CD4-positive, alpha-beta T cell treated with Interleukin-4 for 1 hour (primary cell): ENCODE results near the gene SOWAHC.
"Not testable (repeated sequence)": the region's sequence is repeated elsewhere in the genome, so short reads cannot be mapped to it uniquely, and the experiment has no call there.

ENCODE experiments used
- DNase-seq, 2 donors: peaks; one replicate each; pipeline ENCODE4 v3.0.0-alpha.2; 2020 to 2022

SOWAHC gene, protein sequence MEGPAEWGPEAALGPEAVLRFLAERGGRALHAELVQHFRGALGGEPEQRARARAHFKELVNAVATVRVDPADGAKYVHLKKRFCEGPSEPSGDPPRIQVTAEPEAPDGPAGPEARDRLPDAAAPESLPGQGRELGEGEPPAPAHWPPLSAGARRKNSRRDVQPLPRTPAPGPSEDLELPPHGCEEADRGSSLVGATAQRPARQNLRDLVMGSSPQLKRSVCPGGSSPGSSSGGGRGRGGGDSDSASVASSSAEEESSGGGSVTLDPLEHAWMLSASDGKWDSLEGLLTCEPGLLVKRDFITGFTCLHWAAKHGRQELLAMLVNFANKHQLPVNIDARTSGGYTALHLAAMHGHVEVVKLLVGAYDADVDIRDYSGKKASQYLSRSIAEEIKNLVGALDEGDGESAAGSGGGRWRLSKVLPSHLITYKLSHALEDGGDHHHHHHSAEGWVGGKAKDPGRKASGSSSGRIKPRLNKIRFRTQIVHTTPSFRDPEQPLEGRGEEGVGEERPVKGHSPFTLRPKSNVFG

DNA sequence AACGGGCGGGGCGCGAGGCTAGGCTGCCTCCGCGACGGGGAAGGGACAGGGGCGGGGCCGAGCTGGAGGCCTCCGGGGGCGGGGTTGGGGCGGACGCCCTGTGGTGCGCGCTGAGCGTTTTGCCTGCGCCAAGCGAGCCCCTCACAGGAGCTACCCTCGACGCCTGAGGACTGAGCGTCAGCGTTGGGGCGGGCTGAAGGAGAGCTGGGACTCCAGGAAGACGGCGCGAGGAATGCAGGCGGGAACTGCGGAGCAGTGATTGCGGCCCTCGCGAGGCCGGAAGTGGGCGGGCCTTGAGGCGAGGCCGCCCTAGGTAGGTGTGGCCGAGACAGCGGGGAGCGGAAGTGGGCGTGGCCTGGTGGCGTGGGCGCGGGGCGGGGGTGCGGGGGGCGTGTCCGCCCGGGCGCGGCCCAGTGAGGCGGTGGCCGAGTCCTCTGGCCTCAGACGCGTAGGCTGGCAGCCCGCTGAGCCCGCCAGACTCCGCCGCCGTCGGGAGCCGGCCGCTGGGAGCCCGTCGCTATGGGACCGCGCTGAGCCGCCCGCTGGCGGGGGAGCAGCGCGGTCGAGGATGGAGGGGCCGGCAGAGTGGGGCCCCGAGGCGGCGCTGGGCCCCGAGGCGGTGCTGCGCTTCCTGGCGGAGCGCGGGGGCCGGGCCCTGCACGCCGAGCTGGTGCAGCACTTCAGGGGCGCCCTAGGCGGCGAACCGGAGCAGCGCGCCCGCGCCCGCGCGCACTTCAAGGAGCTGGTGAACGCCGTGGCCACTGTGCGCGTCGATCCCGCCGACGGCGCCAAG is at the start of gene SOWAHC, which contains the start of gene SEPTIN10:
Gene SOWAHC (plus strand): TSS at position 443 of the 793 bp plus-strand sequence. CDS start 126 bp downstream, at position 569.
Gene SEPTIN10 (minus strand): TSS at position 45 of the 793 bp plus-strand sequence. CDS start 139 bp downstream, outside the sequence.
- peak; percentile 78 to 80 for DNase-seq

- no peak for DNase-seq
Measured at GRCh38 chr2:109575373-109575772, 38.8 kb upstream of the SOWAHC start.

DNA sequence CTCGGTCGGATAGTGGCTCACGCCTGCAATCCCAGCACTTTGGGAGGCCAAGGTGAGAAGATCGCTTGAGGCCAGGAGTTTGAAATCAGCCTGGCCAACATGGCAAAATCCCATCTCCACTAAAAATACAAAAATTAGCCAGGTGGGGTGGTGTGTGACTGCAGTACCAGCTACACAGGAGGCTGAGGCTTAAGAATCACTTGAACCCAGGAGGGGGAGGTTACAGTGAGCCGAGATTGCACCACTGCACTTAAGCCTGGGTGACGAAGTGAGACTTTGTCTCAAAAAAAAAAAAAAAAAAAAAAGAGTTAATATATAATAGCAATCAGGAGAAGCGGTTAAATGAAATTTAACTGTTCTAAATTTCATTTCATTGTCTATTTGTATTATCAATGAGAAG is 36.5 kb upstream of the SOWAHC start:
- DNase-seq, result not testable (repeated sequence)

DNA sequence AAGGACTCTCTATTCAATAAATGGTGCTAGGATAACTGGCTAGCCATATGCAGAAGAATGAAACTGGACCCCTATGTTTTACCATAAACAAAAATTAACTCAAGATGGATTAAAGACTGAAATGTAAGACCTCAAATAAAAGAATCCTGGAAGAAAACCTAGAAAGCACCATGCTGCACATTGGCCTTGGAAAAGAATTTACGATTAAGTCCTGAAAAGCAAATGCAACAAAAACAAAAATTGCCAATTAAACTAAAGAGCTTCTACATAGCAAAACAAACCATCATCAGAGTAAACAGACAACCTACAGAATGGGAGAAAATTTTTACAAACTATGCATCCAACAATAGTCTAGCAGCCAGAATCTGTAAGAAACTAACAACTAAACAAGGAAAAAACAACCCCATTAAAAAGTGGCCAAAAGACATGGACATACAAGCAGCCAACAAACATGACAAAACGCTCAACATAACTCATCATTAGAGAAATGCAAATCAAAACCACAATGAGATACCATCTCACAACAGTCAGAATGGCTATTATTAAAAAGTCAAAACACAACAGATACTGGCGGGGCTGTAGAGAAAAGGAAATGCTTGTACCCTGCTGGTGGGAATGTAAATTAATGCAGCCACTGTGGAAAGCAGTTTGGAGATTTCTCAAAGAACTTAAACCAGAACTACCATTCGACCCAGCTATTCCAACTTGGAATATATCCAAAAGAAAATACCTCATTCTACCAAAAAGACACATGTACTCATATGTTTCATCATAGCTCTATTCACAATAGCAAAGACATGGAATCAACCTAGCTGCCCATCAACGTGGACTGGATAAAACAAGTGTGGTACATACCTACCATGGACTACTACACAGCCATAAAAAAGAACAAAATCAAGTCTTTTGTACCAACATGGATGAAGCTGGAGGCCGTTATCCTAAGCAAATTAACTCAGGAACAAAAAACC is 31.0 kb upstream of the SOWAHC start:
- DNase-seq, result no peak

DNA sequence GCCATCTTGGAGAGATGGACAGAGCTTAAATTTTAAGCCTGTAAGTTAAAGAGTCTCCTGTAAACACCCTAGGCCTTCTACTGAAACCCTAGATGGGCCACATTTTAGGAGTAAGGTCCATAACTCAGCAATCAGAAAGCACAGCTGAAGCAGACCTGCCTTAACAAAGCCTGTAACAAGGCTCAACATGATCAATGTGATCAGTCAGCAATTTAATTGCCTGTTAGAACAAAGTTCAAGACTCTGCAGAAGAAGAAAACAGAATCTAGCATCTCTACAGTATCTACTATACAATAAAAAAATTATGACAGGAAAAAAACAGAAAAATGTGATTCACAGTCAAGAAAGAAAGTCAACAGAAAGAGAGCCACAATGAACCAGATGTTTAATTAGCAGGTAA is 27.5 kb upstream of the SOWAHC start:
- no peak for DNase-seq

DNA sequence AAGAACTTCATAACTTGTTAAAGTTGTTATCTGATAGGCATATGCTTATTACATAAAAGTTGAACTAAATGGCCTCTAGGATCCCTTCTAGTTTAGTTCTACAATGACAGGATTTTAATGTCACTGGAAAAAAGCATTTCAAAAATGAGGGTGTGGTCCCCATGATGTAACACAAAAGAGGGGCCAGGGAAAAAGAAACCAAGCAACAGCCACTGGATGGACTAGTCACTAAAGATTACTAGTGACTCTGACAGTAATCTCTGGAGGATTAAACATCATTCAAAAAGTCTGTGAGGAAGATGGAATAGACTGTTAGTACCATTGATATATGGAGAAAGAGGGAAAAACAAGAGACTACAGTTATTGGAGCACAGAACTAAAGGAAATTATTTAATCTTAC is 23.0 kb upstream of the SOWAHC start:
- DNase-seq, result no peak

DNA sequence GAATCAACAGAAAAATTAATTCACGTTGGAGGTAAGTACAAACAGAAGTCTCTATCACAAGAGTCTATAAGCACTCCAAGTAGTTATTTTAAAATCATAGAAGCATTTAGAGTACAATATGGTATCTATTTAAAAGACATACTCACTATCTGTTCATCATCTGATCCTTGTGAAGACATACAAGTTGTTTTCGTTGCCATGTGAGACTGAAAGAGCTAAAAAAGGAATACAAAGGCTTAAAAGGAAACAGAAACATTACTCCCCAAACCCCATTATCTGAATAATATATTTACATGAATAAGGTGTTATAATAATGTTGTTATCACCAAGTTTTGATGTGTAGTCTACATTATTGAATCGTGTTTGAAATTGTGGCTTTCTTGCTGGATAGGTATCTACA is 21.3 kb upstream of the SOWAHC start:
- no peak for DNase-seq

DNA sequence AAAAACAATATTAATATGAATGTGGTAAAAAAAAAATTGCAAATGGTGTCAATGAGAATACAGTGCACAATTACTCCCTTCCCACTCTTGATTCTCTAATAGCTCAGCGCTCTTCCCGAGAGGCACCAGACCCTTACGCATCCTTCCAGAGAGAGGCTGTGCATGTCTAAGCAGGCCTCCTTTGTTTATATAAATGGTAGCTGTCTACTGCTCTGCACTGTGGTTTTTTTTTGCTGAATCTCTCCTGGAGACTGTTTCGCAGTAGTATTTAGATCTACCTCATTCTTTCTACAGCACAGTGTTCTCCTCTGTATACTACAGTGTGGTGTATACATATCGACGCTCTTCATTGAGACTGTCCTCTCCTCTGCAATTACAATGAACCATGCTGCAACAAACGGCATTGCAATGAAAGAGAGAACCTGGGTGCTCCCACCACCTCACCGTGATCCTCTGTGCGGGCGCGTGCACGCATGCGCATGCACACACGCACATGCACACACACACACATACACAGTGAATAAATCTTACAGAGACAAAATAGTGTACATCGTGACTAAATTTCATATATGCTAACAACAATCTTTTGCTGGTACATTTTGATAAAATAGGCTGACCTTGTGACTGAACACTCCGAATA is 19.8 kb upstream of the SOWAHC start:
- no peak for DNase-seq

- no peak for DNase-seq
Measured at GRCh38 chr2:109595644-109596043, 18.5 kb upstream of the SOWAHC start.

DNA sequence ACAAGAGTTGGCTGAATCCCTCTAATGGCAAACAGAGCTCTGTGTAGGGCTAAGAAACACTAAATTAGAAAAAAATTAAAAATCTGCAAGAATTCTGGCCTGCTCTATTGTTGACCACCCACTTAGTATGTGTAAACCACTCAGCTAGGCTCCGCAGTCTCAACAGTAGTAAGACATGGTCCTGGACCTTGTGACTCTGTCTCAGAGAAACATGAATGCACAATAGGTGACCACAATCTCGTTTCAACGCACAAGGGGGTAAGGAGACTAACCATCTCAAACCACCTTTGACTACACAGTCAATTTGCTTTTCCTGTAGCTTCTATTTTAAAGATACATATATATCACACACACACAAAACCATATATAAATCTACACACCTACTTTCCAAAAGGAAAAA is 16.9 kb upstream of the SOWAHC start:
- no peak for DNase-seq

- no peak for DNase-seq
Measured at GRCh38 chr2:109601783-109602182, 12.4 kb upstream of the SOWAHC start.

DNA sequence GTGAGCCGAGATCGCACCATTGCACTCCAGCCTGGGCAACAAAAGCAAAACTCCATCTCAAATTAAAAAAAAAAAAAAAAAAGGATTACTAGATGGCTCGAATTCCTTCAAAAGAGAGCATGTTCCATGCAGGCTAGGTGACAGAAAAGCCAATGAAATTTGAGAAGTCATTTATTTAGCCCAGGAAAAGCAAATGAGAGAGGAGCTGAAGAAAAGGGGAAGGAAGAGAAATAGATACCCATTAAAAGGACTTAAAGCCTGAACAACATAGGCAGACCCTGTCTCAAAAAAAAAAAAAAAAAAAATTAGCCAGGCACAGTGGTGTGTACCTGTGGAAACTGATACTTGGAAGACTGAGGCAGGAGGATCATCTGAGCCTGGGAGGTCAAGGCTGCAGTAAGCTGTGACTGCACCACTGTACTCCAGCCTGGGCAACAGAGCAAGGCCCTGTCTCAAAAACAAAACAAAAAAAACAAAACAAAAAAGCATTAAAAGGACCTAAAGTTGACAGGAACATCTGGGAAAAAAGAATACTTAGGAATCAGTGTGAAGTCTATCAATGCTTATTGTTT is 11.5 kb upstream of the SOWAHC start:
- no peak for DNase-seq

- no peak for DNase-seq
Measured at GRCh38 chr2:109604597-109604996, 9.6 kb upstream of the SOWAHC start.

DNA sequence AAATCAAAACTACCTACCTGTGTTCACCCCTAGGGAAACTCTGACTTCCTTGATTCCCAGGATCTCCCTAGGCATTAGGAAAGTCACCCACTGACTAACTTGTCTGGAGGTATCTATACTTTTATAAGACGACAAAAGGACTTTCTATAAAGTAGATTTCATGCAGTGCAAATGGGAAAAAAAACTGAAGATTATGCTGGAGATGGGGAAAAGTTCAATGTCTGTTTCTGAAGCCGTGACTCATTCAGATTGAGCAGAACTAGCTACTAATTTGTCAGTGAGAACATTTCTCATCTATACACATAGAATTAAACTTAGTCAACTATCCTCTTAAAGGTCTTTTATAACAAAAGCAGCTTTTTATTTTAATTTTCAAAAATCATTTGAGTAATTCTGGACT is 6.4 kb upstream of the SOWAHC start:
- DNase-seq, result no peak

DNA sequence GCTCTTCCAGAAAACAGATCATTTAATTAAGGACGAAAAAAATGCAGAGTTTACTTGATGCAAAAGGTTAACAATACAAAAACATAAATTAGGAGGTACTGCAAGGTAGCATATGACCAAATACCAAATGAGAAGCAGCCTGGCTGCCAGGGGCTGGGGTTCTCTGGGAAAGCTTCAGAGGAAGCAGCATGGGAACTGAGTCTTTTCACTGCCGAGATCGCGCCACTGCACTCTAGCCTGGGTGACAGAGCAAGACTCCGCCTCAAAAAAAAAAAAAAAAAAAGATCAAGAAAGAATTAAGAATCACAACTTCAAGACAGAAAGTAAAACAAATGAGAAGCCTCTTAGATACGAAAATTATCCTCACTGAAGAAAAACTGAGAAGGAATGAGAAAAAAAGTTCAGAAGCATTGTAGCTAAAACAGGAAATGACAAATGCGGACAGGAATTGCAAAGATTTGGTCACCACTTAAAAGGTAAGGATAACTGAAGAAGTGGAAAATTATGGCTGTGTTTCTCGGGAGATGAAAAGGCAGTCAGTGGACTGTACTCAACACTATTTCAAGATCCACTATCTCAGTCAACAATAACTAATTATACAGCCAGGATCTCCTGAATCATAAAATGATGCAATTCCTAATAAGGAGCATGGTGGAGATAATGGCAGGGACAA is 4.7 kb upstream of the SOWAHC start:
- DNase-seq, result no peak

DNA sequence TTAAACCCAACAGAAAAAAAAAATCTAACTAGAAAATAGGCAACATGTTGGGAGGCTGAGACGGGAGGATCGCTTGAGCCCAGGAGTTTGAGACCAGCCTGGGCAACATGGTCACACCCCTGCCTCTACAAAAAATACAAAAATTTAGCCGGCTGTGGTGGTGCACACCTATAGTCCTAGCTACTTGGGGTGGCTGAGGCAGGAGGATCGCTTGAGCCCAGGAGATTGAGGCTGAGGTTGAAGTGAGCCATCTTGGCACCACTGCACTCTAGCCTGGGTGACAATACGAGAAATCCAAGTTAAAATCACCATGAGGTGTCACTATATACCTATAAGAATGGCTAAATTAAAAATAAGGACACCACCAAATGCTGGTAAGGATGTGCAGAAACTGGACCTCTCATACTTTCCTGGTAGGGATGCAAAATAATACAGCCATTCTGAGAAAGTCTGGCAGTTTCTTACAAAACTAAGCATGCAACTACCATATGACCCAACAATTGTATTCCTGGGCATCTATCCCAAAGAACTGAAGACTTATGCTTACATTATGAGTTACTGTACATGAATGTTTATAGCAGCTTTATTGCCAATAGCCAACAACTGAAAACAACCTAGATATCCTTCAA is 2.6 kb upstream of the SOWAHC start:
- DNase-seq, result no peak

DNA sequence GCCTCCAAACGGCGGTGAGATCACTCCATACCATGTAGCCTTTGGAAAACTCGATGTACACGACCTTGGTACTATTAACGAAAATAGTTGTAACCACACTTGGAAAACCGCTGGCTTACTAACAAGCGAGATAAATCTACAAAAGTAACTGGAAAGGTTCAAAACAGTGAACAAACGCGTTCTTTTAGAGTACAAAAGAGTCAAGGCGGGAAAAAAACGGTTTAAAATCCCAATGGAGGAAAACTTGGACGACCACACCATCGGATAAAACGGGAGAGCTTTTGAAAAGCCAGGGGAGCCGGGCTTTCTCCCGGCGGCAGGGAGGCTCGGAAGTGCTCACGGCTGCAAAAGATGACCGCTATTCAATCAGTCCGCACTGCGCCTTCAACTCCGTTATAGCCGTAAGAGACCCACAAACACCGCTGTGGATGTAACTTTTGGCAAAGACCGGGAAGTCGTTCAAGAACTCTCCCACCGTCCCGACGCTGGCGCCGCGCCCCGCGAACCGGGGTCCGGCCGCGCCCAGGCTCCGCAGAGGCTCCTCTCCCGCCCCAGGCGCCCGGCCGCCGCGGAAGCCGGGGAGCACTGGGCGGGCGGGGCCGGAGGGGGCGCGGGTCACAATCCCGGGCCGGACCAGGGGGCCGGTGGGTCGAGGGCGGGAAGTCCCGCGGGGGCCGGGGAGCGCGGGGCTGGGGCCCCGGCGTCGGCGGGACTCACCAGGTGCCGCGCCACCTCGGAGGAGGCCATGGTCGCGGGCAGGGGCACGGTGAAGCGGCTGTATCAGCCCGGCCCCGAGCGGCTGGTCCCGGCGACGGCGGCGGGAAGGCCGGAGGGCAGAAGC is 863 bp upstream of the SOWAHC start:
- DNase-seq, result no peak

DNA sequence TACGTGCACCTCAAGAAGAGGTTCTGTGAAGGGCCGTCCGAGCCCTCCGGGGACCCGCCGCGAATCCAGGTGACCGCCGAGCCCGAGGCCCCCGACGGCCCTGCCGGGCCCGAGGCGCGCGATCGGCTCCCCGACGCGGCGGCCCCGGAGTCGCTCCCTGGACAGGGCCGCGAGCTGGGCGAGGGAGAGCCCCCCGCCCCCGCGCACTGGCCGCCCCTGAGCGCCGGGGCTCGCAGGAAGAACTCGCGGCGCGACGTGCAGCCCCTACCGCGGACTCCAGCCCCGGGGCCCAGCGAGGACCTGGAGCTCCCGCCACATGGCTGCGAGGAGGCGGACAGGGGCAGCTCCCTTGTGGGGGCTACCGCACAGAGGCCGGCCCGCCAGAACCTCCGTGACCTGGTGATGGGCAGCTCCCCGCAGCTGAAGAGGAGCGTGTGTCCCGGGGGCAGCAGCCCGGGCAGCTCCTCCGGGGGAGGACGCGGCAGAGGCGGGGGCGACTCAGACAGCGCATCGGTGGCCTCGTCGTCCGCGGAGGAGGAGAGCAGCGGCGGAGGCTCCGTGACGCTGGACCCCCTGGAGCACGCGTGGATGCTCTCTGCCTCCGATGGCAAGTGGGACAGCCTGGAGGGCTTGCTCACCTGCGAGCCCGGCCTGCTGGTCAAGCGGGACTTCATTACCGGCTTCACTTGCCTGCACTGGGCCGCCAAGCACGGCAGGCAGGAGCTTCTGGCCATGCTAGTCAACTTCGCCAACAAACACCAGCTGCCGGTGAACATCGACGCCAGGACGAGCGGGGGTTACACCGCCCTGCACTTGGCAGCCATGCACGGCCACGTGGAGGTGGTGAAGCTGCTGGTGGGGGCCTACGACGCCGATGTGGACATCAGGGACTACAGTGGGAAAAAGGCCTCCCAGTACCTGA is 812 bp downstream of the SOWAHC start:
- DNase-seq, result no peak
